GM15510 (cell line): Measurements from ENCODE around the gene SURF6.

Experiments
- POLR2A ChIP-seq: IDR thresholded peaks from 3 replicates; pipeline ENCODE4 v1.6.1; 2011; ENCODE audit warnings: borderline replicate concordance; ENCODE audit not compliant: insufficient read length; ENCODE audit errors: extremely low read depth

The SURF6 gene

GRCh38 chr9:133282464-133283238 lies 53.3 kb downstream of the SURF6 start:
- TF ChIP-seq POLR2A = no peak

- TF ChIP-seq POLR2A = no peak
Observed at GRCh38 chr9:133280392-133280791, 55.6 kb downstream of the SURF6 start.
